Chondrocyte (in vitro differentiated cells): ENCODE data around the gene UNCX. TPM values are rescaled to one million over a fixed set of nuclear protein-coding genes. Genes with fewer than 3 reads are reported as not detected.

Experiments
- DNase-seq: peaks from one replicate; pipeline ENCODE4 v3.0.0; 2021; ENCODE audit warnings: mixed read lengths, low spot score
- H3K27ac Mint-ChIP-seq: one replicate; pipeline ENCODE4 v1.8.0; 2021; ENCODE audit warnings: mild to moderate bottlenecking, moderate library complexity, mixed read lengths; ENCODE audit not compliant: unreplicated experiment
- H3K27me3 Mint-ChIP-seq: 2 replicates; pipeline ENCODE4 v1.8.0; 2021; ENCODE audit warnings: low read depth, mixed read lengths
- H3K36me3 Mint-ChIP-seq: 2 replicates; pipeline ENCODE4 v1.8.0; 2021; ENCODE audit warnings: low read depth, mixed read lengths
- H3K4me1 Mint-ChIP-seq: 2 replicates; pipeline ENCODE4 v1.8.0; 2021; ENCODE audit warnings: low read depth, mild to moderate bottlenecking, mixed read lengths
- H3K4me3 Mint-ChIP-seq: one replicate; pipeline ENCODE4 v1.8.0; 2021; ENCODE audit warnings: mild to moderate bottlenecking, moderate library complexity, mixed read lengths; ENCODE audit not compliant: unreplicated experiment
- H3K9me3 Mint-ChIP-seq: 2 replicates; pipeline ENCODE4 v1.8.0; 2021; ENCODE audit warnings: low read depth, mixed read lengths
- CTCF ChIP-seq: fragments of 200-600 bp; sonication (generic); IDR thresholded peaks from 2 replicates; pipeline ENCODE4 v1.5.0; 2021; ENCODE audit warnings: antibody characterized with exemption, mild to moderate bottlenecking, moderate library complexity
- total RNA-seq: library from RNA; stranded (reverse); gene quantifications from 3 replicates; pipeline ENCODE4 v1.2.1, GENCODE V29; 2021

The UNCX gene
- total RNA-seq, 1 donor from 2014 or later = not detected

DNA sequence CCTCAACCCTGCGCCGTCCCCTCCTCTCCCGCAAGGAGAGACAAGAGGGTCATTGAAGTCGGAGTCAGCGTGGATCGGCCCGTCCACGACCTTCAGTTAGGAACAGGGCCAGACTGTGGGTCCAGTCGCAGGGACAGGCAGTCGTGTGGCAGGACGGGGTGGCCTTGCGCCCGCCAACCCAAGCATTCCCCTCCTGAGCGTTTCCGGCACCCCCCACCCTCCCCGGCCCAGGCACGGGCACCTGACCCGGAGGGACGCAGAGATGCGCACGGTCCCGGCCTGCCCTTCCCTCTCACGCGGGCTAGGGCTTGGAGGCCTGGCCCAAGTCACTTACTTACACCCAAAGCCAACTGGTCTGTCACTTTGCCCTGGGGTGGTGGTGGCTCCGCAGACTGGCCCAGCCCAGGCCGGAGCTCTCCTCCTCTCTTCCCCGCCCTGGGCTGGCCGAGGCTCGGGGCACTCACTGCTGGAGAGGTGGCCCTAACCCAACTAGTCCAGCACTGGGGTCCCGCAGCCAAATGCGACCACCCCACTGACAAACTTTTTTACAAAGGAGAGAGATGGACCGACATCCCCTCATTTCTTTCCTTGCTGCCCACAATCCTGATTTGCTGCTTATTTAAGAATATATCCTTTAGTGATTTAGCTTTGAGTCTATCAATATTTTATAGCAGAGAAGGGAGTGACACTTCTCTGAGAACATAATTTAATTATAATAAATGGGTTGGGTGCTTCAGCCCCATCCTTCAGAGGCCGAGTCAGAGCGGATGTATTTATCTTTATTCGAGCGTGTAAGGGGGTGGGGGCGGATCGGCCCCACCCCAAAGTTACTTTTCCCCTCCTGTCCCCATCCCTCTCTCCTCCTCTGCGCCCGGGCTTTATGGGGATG lies 1.2 kb upstream of the UNCX start:
- no peak for DNase-seq
- Mint-ChIP-seq H3K9me3 (no peaks in the 10 kb centered on the region), H3K27me3 (peaks cover 50% of the 10 kb centered on the region), H3K4me3 (no peak overlapping the region), H3K36me3 (peaks cover 8% of the 10 kb centered on the region), H3K4me1 (peaks cover 5% of the 10 kb centered on the region), H3K27ac (no peak overlapping the region)
- TF ChIP-seq CTCF = no peak

DNA sequence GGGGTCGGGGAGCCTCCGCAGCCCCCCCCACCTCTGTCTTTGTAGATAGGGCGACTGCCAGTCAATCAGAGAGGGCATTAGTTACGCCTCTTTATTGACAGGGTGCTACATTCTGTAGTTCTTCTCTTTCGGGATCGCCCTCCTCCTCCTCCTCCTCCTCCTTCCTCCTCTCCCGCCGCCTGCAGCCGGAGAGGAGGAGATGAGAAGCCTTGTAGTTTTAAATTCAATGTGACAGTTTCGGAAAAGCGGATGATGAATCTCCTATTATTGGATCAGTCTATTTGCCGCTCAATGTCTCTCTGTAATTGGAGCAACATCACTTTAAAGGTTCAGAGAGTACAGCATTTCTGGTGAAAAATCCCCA lies 587 bp upstream of the UNCX start:
- no peaks in the 10 kb centered on the region for H3K9me3 Mint-ChIP-seq
- no peak overlapping the region for H3K27ac Mint-ChIP-seq
- peaks cover 8% of the 10 kb centered on the region for H3K36me3 Mint-ChIP-seq

GRCh38 chr7:1233333-1234048 lies 819 bp downstream of the UNCX start:
- no peak for TF ChIP-seq CTCF
- no peak overlapping the region for H3K4me3 Mint-ChIP-seq
- no peaks in the 10 kb centered on the region for H3K9me3 Mint-ChIP-seq
- H3K27ac Mint-ChIP-seq = no peak overlapping the region
- no peak for DNase-seq
- H3K4me1 Mint-ChIP-seq = peaks cover 5% of the 10 kb centered on the region
- peaks cover 39% of the 10 kb centered on the region for H3K27me3 Mint-ChIP-seq
- H3K36me3 Mint-ChIP-seq = peaks cover 9% of the 10 kb centered on the region

More for the DNA sequence above, 587 bp upstream of the UNCX start:
- no peak for TF ChIP-seq CTCF
- no peak for DNase-seq
- H3K4me3 Mint-ChIP-seq = no peak overlapping the region
- H3K4me1 Mint-ChIP-seq = peaks cover 5% of the 10 kb centered on the region
- peaks cover 45% of the 10 kb centered on the region for H3K27me3 Mint-ChIP-seq

DNA sequence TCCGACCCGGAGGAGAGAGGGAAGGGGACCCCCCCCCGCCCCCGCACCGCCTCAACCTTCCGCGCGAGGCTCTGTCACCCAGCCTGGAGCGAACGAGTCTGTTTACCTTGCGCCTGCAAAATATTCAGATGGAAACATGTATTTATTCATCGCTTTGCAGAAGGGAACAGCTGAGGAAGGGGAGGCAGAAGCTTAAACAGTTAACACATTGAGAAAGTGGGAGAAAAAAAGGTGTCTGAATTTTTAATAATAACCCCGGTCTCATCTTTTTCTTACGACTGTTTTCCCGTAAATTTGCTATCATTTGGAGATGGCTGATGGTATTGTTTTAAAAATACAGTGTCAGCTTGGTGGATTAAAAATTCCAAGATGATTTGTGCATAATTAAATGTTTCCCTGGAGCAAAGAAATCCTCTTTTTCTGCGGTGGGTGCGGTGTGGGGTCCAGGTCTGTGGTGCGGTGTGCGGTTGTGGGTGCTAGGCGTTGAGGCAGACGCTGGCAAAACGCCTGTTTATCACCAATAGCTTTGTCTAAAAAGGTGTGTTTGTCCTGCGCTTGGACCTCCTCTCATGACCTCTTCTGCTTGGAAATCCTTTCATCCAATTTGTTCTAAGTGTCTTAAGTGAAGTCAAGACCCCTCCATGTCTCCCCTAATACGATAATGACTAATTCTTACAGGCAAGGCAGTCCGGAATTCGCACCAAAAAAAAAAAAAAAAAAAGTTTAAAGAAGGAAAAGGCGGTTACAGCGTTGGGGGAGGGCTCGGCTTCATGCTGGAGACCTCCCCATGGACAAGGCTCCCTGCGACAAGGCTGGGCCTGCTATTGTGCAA lies 1.6 kb downstream of the UNCX start:
- no peak for DNase-seq
- Mint-ChIP-seq H3K9me3 (no peaks in the 10 kb centered on the region), H3K27ac (no peak overlapping the region), H3K4me3 (no peak overlapping the region), H3K4me1 (peaks cover 5% of the 10 kb centered on the region), H3K36me3 (peaks cover 12% of the 10 kb centered on the region), H3K27me3 (peaks cover 39% of the 10 kb centered on the region)
- TF ChIP-seq CTCF = no peak
